Mononuclear cell (primary cell): ENCODE data around the gene OIP5. TPM values are rescaled to one million over a fixed set of nuclear protein-coding genes. Genes with fewer than 3 reads are reported as not detected.

Source experiments
- H3K27me3 ChIP-seq: 2 replicates; pipeline ENCODE4 v1.6.0; 2011; ENCODE audit warnings: low read length, control low read depth; ENCODE audit not compliant: insufficient read depth
- H3K4me1 ChIP-seq: 2 replicates; pipeline ENCODE4 v1.5.1; 2011; ENCODE audit warnings: mild to moderate bottlenecking, low read length, control low read depth; ENCODE audit not compliant: insufficient read depth
- H3K4me3 ChIP-seq: 2 replicates; pipeline ENCODE4 v1.5.1; 2011; ENCODE audit warnings: mild to moderate bottlenecking, low read length, moderate library complexity
- H3K9me3 ChIP-seq: 2 replicates; pipeline ENCODE4 v1.5.1; 2011; ENCODE audit warnings: low read depth, mild to moderate bottlenecking, control low read depth, low read length
- total RNA-seq: library from RNA; depleted of rRNA; stranded (reverse); fragments of >200 nt; gene quantifications from one replicate; pipeline ENCODE4 v1.2.3, GENCODE V29; 2012

The OIP5 gene
- total RNA-seq: 0.21 TPM

DNA sequence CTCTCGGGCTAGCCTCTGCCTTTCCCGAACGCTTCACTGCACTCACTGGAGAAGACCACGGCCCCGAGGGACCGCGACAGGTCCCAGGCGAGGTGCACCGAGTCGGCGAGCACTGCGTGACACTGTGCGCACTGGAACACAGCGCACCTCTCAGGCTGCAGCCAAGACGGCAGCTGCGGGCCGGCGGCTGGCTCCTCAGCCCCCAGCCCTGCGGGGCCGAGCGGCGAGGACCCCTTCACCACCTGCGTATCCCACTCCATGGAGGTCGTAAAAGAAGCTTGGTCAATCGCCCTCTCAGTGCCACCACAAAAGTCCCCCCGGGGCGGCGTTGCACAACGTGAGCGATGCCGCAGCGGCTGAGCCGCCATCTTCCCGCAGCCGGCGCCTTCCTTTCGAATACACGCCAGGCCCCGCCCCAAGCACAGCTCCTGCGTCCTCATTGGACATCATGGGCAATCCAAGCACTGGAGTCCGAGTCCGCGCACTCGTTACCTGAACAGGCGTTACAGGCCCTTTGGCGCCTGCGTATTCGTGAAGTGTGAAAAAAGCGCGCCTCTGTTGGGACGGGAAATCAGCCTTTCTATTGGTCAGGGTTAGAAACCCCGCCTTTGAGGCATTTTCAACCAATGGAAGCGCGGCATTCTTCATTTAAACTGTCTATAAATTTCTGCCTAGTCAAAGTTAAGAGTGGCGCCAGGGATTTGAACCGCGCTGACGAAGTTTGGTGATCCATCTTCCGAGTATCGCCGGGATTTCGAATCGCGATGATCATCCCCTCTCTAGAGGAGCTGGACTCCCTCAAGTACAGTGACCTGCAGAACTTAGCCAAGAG, at the start of gene OIP5, which contains the start of gene NUSAP1:
OIP5 (minus strand) TSS at position 398 of the 832 bp plus-strand sequence; CDS start at position 368, 30 bp downstream.
NUSAP1 (plus strand) TSS at position 688 of the 832 bp plus-strand sequence; CDS start at position 765, 77 bp downstream.
- Histone ChIP-seq H3K9me3 (no peaks in the 10 kb centered on the region), H3K27me3 (no peaks in the 10 kb centered on the region), H3K4me3 (peak within 1 kb of the TSS; percentile 95), H3K4me1 (peaks cover 29% of the 10 kb centered on the region)

DNA sequence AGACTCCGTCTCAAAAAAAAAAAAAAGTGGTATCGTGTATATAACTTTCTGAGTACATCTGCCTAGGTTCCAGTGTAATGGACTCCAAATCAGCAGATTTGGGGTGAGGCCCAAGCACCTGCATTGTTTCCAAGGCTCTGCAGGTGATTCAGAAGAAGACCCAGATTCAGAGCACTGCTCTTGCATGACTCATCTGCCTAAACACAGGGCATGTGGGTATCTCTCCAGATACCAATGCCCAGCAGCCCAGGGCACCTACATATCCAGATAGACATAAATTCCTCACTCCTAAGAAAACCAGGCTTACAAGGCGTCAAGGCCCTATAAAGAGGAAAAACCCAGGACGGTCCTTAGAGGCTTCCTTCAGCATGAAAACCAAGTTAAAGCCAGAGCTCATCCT, 45.6 kb upstream of the OIP5 start:
- peaks cover 9% of the 10 kb centered on the region for H3K4me1 ChIP-seq
- no peaks in the 10 kb centered on the region for H3K9me3 ChIP-seq
- H3K27me3 ChIP-seq: no peaks in the 10 kb centered on the region
- H3K4me3 ChIP-seq: no peak overlapping the region

DNA sequence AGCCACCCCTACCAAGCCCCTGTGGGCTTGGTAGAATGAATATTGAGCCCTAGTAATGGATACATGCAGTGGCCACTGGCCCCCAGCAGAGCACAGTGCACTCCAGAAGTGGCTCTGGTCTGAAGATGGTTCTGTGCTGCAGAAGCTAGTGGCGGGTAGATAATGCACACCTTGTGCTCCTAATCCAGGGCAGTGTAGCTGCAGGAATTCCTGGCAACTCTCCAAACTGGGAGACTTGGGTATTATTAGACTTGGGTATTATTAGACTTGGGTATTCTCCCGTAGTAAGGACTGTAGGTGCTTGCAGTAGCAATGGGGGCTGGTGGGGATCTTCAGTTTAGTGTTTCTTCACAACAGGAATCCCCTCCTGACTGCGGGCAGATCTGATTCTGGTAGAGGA, 35.0 kb upstream of the OIP5 start:
- no peaks in the 10 kb centered on the region for H3K27me3 ChIP-seq
- no peak overlapping the region for H3K4me3 ChIP-seq
- H3K4me1 ChIP-seq: no peaks in the 10 kb centered on the region
- no peaks in the 10 kb centered on the region for H3K9me3 ChIP-seq

DNA sequence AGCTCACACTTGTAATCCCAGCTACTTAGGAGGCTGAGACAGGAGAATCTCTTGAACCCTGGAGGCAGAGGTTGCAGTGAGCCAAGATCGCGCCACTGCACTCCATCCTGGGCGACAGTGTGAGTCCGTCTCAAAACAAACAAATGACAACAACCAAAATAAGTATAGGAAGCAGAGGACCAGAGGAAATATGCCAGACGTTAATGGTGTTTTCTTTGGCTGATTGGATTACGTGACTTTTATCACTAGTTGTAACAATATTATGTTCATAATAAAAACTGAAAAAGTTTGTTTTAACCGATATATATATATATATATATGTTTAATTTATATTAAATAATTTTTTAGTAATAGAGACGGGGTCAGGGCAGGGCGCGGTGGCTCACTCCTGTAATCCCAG, 22.0 kb upstream of the OIP5 start:
- no peaks in the 10 kb centered on the region for H3K9me3 ChIP-seq
- no peaks in the 10 kb centered on the region for H3K4me1 ChIP-seq
- H3K27me3 ChIP-seq: no peaks in the 10 kb centered on the region
- no peak overlapping the region for H3K4me3 ChIP-seq

DNA sequence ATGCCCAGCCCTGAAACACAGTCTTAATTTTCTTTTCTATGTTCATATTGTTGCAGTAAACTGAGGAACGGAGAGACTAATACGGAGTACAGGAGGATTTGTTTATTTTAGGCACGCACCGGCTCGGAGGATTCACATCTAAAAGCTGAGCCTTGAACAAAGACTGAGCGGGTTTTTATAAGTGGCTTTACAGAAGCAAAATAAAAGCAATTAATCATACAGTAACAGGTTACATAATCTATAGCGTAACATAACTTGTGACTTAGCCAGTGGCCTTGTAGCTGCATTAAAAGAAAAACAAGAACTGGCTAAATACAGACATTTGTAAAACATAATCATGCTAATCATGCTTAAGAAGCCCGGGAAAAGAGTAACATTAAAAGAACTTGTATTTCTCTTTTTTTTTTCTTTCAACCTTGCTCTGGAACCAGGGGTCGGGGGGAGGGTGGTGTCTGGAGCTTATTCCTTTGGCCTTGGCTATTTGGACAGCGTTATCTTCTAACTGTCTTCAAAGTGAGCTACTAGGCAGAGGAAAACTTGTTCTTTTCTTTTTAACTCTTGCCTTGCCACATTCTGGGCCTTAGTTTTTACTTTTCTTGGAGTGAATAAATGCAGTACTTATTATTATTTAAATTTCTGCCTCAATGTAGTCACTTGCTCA, 17.8 kb upstream of the OIP5 start:
- Histone ChIP-seq H3K27me3 (no peaks in the 10 kb centered on the region), H3K4me3 (no peak overlapping the region), H3K4me1 (no peaks in the 10 kb centered on the region), H3K9me3 (no peaks in the 10 kb centered on the region)

DNA sequence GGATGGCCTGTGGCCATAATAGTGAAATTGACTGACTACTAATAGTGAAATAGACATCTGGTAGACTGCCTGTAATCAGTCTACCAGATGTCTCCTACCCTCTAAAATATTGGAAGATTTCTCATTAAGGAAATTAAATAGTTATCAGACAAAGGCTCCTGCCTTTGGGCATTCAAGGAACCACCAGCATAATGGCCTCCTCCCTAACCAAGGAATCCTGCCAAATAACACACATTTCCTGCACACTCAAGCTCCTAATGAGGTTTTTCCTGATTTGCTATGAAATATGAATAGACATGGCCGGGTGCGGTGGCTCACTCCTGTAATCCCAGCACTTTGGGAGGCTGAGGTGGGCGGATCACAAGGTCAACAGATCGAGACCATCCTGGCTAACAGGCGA, 14.8 kb upstream of the OIP5 start:
- H3K27me3 ChIP-seq: no peaks in the 10 kb centered on the region
- H3K4me3 ChIP-seq: no peak overlapping the region
- no peaks in the 10 kb centered on the region for H3K4me1 ChIP-seq
- H3K9me3 ChIP-seq: no peaks in the 10 kb centered on the region

DNA sequence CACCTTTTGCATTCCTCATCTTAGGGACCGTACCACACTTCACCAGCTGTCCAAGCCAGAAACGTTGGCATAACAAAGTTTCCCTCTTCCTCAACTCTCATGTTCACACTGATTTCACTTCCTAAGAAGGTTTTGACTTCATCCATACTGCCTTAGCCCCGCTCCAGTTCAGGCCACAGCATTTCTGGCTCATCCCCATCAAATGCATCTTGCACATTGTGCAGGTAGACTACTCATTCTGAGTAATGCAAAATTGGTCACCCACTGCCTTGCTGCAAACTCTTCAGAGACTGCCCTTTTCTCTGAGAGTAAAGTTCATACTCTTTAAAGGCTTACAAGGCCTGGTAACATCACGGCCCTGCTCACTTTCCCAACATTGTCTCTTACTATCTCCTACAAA, 9.1 kb upstream of the OIP5 start:
- Histone ChIP-seq H3K9me3 (no peaks in the 10 kb centered on the region), H3K4me3 (no peak overlapping the region), H3K27me3 (no peaks in the 10 kb centered on the region), H3K4me1 (no peaks in the 10 kb centered on the region)

DNA sequence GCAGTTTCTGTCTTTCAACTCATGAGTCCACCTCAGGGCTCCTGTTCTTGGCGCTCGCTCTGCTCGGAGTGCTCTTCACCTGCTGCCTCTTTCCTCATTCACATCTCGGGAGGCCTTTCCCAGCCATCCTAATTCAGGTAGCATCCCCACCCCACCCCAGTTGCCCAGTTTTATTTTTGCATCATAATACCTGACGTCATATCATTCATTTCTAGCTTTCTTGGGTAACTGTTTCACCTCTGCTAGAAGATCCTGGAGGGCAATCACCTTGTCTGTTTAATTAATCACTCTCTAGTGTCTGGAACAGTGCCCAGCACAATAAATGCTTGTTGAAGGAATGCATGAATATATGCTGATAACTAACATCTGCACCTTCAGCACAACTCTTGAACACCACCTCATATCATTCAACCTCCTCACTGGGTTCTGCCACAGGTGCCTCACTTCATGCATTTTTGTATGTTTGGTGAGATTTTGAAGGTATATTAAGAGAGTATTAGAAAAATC, 7.9 kb upstream of the OIP5 start:
- H3K9me3 ChIP-seq: no peaks in the 10 kb centered on the region
- H3K4me1 ChIP-seq: peaks cover 6% of the 10 kb centered on the region
- no peaks in the 10 kb centered on the region for H3K27me3 ChIP-seq
- H3K4me3 ChIP-seq: no peak overlapping the region

DNA sequence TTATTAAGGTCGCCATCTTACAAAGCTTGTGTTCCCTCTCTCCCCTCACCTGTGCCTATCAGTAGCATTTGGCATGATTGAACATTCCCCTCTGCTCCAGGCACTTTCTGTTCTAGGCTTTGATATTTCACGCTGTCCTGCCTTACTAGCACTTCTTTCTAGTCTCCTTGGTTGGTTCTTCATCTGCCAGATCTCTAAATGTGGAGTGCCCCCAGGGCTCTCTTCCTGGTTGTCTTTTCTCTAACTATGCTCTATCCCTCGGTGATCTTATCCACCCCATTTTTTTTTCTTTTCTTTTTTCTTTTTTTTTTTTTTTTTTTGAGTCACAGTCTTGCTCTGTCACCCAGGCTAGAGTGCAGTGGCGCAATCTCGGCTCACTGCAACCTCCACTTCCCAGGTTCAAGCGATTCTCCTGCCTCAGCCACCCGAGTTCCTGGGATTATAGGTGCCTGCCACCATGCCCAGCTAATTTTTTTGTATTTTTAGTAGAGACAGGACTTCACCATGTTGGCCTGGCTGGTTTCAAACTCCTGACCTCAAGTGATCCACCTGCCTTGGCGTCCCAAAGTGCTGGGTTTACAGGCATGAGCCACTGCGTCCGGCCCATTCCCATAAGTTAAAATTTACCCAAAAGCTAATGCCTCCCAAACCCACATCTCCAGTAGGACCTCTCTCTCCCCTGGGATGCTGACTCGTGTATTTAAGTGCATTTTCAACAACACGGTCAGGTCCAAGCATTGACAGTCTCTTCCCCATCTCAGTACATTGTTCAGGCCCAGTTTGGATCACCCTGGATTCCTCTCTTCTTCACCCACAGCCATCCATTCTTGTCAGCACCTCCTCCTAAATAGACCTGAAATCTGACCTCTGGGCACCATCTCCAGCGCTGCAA, 5.5 kb upstream of the OIP5 start:
- Histone ChIP-seq H3K9me3 (no peaks in the 10 kb centered on the region), H3K4me3 (no peak overlapping the region)

DNA sequence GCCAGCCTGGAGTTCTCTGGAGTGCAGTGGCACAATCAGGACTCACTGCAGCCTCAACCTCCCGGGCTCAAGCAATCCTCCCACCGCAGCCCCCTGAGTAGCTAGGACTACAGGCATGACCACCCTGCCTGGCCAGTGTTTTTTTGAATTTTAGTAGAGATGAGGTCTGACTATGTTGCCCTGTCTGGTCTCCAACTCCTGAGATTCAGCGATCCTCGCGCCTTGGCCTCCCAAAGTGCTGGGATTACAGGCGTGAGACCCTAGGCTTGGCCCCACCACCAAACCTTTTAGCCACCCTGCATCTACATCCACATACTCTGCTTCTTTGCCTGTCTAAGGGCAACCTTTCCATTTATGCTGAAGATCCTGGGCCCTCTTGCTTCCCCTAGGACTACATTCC, 4.7 kb upstream of the OIP5 start:
- H3K4me1 ChIP-seq: peaks cover 20% of the 10 kb centered on the region
- no peaks in the 10 kb centered on the region for H3K9me3 ChIP-seq
- no peak overlapping the region for H3K4me3 ChIP-seq
- H3K27me3 ChIP-seq: no peaks in the 10 kb centered on the region

More for the DNA sequence above, 5.5 kb upstream of the OIP5 start:
- peaks cover 20% of the 10 kb centered on the region for H3K4me1 ChIP-seq
- no peaks in the 10 kb centered on the region for H3K27me3 ChIP-seq

DNA sequence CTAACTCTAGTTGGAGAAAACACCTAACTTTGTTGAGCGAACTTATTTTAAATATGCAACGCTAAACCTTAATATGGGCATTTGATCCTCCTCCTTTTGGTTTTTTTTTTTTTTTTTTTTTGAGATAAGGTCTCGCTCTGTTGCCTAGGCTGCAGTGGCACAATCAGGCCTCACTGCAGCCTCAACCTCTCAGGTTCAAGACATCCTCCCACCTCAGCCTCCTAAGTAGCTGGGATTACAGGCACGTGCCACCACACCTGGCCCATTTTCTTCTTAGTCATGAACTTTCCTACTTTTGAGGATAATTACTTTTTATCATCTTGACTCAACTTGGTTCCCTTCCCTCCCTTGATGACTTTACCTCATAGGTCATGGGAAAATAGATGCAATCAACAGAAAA, 4.2 kb upstream of the OIP5 start:
- Histone ChIP-seq H3K4me3 (no peak overlapping the region), H3K4me1 (peaks cover 24% of the 10 kb centered on the region), H3K27me3 (no peaks in the 10 kb centered on the region), H3K9me3 (no peaks in the 10 kb centered on the region)

DNA sequence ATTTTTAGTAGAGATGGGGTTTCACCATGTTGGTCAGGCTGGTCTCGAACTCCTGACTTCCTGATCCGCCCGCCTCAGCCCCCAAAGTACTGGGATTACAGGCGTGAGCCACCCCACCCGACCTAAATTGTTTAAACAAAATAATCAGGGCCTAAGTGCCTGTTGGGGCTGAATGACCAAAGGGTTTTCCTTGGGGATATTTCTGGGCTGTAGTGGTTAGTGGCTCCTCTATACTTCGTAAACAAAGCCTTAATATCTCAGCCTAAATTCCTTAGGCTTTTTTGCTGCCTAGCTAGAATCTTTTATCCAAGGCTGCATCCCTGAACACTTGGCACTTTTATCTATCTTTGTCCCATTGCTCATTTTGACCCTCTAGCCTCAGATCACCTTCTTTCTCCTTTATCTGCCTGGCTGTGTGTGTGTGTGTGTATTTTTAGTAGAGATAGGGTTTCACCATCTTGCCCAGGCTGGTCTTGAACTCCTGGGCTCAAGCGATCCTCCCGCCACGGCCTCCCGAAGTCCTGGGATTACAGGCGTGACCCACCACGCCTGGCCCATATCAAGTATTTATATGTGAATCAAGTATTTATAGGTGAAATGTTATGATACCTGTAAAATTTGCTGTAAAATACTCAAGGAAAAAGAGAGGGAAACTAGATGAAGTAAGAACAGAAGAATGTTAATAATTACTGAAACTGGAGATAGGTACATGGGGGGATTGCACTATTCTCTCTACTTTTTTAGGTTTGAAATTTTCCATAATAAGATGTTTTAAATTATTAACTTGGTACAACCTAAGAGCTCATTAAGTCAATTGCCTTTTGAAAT, 2.1 kb upstream of the OIP5 start:
- no peaks in the 10 kb centered on the region for H3K27me3 ChIP-seq

DNA sequence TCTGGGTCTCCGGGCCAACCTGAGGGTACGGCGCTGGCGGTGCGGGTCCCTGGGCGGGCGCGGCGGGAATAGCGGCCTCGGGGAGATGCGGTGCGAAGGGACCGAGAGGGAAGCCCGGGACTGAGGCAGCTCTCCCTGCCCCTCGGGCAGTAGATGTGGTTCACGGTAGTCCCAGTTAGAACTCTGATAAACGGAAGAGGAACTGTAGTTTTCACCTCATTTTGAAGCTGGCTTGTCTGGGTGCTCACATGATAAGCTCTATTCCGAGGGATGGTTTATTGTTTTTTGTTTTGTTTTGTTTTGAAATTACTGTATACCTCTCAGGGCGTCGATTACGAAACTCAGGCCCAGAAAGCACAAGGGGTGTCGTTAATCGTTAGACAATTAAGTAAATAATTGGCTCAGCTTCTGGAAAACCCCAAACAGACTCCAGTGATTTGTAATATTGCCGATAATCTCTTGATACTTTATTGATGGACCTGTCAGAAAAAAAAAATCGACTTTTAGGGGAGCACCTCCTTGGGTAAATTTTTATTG, 703 bp upstream of the OIP5 start:
- Histone ChIP-seq H3K4me1 (peaks cover 29% of the 10 kb centered on the region), H3K9me3 (no peaks in the 10 kb centered on the region), H3K4me3 (peak overlapping the region; percentile 95), H3K27me3 (no peaks in the 10 kb centered on the region)

More for the DNA sequence above, 2.1 kb upstream of the OIP5 start:
- Histone ChIP-seq H3K9me3 (no peaks in the 10 kb centered on the region), H3K4me3 (no peak overlapping the region), H3K4me1 (peaks cover 29% of the 10 kb centered on the region)

DNA sequence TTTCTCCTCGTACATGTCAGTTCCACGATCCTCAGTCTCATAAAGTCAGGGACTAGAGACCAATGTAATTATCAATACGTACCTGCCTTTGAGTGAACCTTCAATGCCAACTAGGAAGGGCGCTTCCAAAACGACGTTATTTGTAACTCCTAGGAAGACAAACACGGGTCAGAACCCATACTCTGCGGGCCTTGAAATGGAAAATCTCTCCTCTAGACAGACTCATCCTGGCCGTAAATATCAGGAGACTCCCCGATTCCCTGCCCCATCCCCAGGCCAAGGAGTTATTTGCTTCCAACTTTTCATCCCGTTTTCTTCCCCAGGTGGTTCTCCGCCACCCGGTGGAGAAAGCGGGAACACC, 578 bp downstream of the OIP5 start:
- H3K4me1 ChIP-seq: peaks cover 29% of the 10 kb centered on the region
- H3K4me3 ChIP-seq: peak overlapping the region; percentile 95

More for the DNA sequence above, 578 bp downstream of the OIP5 start:
- Histone ChIP-seq H3K9me3 (no peaks in the 10 kb centered on the region), H3K27me3 (no peaks in the 10 kb centered on the region)
